ENCODE measurements around the gene ADRA1B. TPM values are rescaled to one million over a fixed set of nuclear protein-coding genes. Genes with fewer than 3 reads are reported as not detected.
A peak's percentile ranks its signal among the peaks of the same experiment; 100 is the strongest.

Gene ADRA1B
- total RNA-seq, 1 experiment from 2014 or later, result 8.3 TPM

GRCh38 chr5:160020964-160021363 lies 104.7 kb downstream of the ADRA1B start:
- Histone ChIP-seq H3K36me3 (ENCODE audit: control insufficient read depth, insufficient read depth, low read length) (no peaks in the 10 kb centered on the region), H3K9me3 (ENCODE audit: control insufficient read depth, insufficient read depth, low read depth, low read length) (no peaks in the 10 kb centered on the region), H3K27me3 (ENCODE audit: control insufficient read depth, insufficient read depth, low read length) (no peaks in the 10 kb centered on the region), H3K27ac (ENCODE audit: low read length) (no peak overlapping the region), H3K4me1 (ENCODE audit: control insufficient read depth, insufficient read depth, low read length) (peaks cover 4% of the 10 kb centered on the region; the same call in 1 of the 2 replicates), H3K4me3 (ENCODE audit: low read depth in 2 of 2, low read length in 2 of 2) (no peak overlapping the region)
- ChIA-PET POLR2A (no interaction called here), CTCF (interaction anchor here (1.8 kb wide), 1 partner anchor 11 kb away, joined by 12 read pairs; the partner anchor contains the start of gene TTC1)
- intact Hi-C loops (cut with micrococcal nuclease; ENCODE audit: unreplicated experiment) (loop anchor here (5.0 kb wide), 2 partner anchors 326 to 371 kb away; no protein-coding TSS in a partner anchor), in situ Hi-C loops (cut with HindIII; ENCODE audit: low pct_unique_long_range_greater_than_20kb, low sequenced_read_pairs) (no loop called here)
- BruUV-seq (replicated peaks), result no TSS peak
- DNase-seq (ENCODE audit: low read depth, low spot score), result no peak
- TF ChIP-seq, protein P1, sequence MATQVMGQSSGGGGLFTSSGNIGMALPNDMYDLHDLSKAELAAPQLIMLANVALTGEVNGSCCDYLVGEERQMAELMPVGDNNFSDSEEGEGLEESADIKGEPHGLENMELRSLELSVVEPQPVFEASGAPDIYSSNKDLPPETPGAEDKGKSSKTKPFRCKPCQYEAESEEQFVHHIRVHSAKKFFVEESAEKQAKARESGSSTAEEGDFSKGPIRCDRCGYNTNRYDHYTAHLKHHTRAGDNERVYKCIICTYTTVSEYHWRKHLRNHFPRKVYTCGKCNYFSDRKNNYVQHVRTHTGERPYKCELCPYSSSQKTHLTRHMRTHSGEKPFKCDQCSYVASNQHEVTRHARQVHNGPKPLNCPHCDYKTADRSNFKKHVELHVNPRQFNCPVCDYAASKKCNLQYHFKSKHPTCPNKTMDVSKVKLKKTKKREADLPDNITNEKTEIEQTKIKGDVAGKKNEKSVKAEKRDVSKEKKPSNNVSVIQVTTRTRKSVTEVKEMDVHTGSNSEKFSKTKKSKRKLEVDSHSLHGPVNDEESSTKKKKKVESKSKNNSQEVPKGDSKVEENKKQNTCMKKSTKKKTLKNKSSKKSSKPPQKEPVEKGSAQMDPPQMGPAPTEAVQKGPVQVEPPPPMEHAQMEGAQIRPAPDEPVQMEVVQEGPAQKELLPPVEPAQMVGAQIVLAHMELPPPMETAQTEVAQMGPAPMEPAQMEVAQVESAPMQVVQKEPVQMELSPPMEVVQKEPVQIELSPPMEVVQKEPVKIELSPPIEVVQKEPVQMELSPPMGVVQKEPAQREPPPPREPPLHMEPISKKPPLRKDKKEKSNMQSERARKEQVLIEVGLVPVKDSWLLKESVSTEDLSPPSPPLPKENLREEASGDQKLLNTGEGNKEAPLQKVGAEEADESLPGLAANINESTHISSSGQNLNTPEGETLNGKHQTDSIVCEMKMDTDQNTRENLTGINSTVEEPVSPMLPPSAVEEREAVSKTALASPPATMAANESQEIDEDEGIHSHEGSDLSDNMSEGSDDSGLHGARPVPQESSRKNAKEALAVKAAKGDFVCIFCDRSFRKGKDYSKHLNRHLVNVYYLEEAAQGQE (IDR thresholded peaks at IDR 0.05; ENCODE audit: insufficient read depth in 1 of 2, low read depth in 2 of 2, low read length in 1 of 2), result no peak
- TF ChIP-seq CTCF (IDR thresholded peaks at IDR 0.05) (no peak), POLR2AphosphoS5 (IDR thresholded peaks at IDR 0.05; ENCODE audit: low read depth, low read length) (no peak), SIN3A (IDR thresholded peaks at IDR 0.05; ENCODE audit: borderline replicate concordance, insufficient read depth, low read depth, low read length) (no peak), TCF7L2 (IDR thresholded peaks at IDR 0.05; ENCODE audit: low read depth, low read length) (no peak)
- ATAC-seq, result no peak

- TF ChIP-seq POLR2AphosphoS5 (IDR thresholded peaks at IDR 0.05; ENCODE audit: low read depth, low read length), result no peak
- TF ChIP-seq SIN3A (IDR thresholded peaks at IDR 0.05; ENCODE audit: borderline replicate concordance, insufficient read depth, low read depth, low read length), result no peak
- TF ChIP-seq CTCF (IDR thresholded peaks at IDR 0.05), result peak; percentile 88
- intact Hi-C loops (cut with micrococcal nuclease; ENCODE audit: unreplicated experiment) (loop anchor here (5.0 kb wide), 2 partner anchors 325 to 370 kb away; no protein-coding TSS in a partner anchor), in situ Hi-C loops (cut with HindIII; ENCODE audit: low pct_unique_long_range_greater_than_20kb, low sequenced_read_pairs) (no loop called here)
- Histone ChIP-seq H3K36me3 (ENCODE audit: control insufficient read depth, insufficient read depth, low read length) (no peaks in the 10 kb centered on the region), H3K27ac (ENCODE audit: low read length) (no peak overlapping the region), H3K27me3 (ENCODE audit: control insufficient read depth, insufficient read depth, low read length) (no peaks in the 10 kb centered on the region), H3K4me3 (ENCODE audit: low read depth in 2 of 2, low read length in 2 of 2) (no peak overlapping the region), H3K9me3 (ENCODE audit: control insufficient read depth, insufficient read depth, low read depth, low read length) (no peaks in the 10 kb centered on the region), H3K4me1 (ENCODE audit: control insufficient read depth, insufficient read depth, low read length) (peaks cover 4% of the 10 kb centered on the region; the same call in 1 of the 2 replicates)
- no TSS peak for BruUV-seq (replicated peaks)
- ChIA-PET POLR2A (interaction anchor here (0.5 kb wide), 1 partner anchor 306 kb away, joined by 5 read pairs; no protein-coding TSS in a partner anchor), CTCF (interaction anchor here (0.5 to 1.8 kb wide), 10 partner anchors 12 to 873 kb away, joined by 3 to 25 read pairs (median 4); partner anchors contain the start of gene TTC1)
- DNase-seq (ENCODE audit: low read depth, low spot score), result peak; percentile 43
- peak; percentile 92 for ATAC-seq
These were observed 105.7 kb downstream of the ADRA1B start for GRCh38 chr5:160021831-160022446.

Other genes starting within 250 kb of the ADRA1B start
- 67.6 TPM for gene TTC1, start 92.7 kb downstream of the ADRA1B start, total RNA-seq (2021; ENCODE audit: unreplicated experiment)
- gene PWWP2A, start 203.0 kb downstream of the ADRA1B start, total RNA-seq (2021; ENCODE audit: unreplicated experiment), result 22.6 TPM

All from Panc1 (cell line).